ENCODE results near the gene MYBPHL.

- no peak for TF ChIP-seq CSRNP3 (CRISPR knock-in tag; IDR thresholded peaks at IDR 0.05)
- TF ChIP-seq, protein P1, sequence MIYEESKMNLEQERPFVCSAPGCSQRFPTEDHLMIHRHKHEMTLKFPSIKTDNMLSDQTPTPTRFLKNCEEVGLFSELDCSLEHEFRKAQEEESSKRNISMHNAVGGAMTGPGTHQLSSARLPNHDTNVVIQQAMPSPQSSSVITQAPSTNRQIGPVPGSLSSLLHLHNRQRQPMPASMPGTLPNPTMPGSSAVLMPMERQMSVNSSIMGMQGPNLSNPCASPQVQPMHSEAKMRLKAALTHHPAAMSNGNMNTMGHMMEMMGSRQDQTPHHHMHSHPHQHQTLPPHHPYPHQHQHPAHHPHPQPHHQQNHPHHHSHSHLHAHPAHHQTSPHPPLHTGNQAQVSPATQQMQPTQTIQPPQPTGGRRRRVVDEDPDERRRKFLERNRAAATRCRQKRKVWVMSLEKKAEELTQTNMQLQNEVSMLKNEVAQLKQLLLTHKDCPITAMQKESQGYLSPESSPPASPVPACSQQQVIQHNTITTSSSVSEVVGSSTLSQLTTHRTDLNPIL (CRISPR knock-in tag; IDR thresholded peaks at IDR 0.05; ENCODE audit: low read depth): no peak
- no peak for TF ChIP-seq OSR1 (CRISPR knock-in tag; IDR thresholded peaks at IDR 0.05)
- TF ChIP-seq TOX (CRISPR knock-in tag; IDR thresholded peaks at IDR 0.05; ENCODE audit: borderline replicate concordance): no peak
- TF ChIP-seq SNAI2 (CRISPR knock-in tag; IDR thresholded peaks at IDR 0.05): no peak
- TF ChIP-seq CSDC2 (CRISPR knock-in tag; IDR thresholded peaks at IDR 0.05): no peak
- no peak for TF ChIP-seq PPARA (CRISPR knock-in tag; IDR thresholded peaks at IDR 0.05; ENCODE audit: borderline replicate concordance)
- no peak for TF ChIP-seq RARB (CRISPR knock-in tag; IDR thresholded peaks at IDR 0.05)
- no peak for TF ChIP-seq ZFP30 (CRISPR knock-in tag; IDR thresholded peaks at IDR 0.05)
Measured at GRCh38 chr1:109322974-109323373, 16.2 kb upstream of the MYBPHL start.
